Measurements from ENCODE around the gene EPS8L3.
"Not testable (repeated sequence)": the region's sequence is repeated elsewhere in the genome, so short reads cannot be mapped to it uniquely, and the experiment has no call there.

Gene EPS8L3

DNA sequence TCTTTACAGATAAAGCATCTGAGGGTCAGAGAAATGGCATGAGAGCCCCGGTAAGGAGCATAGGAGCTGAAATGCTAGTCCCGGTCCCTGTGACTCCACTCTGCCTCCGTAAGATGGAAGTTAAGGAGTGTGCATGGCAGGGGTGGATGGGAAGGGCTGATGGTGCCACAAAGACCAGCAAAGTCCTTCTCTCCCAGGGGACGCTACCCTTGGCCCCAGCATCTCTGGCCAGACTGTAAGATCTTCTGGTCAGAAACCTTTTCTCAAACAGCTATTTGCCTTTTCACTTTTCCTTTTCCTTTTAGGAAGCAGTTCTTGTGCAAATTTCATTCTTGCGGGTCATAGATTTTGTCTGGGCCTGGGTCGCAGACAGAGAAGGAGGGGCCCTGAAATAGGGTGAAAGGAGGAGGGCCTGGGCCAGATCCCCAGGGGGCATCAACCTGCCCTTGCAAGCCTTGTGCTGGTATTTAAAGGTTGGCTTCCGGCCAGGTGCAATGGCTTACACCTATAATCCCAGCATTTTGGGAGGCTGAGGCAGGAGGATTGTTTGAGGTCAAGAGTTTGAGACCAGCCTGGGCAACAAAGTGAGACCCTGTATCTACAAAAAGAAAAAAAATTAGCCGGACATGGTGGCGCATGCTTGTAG is 14.4 kb upstream of the EPS8L3 start:
- DNase-seq = no peak

DNA sequence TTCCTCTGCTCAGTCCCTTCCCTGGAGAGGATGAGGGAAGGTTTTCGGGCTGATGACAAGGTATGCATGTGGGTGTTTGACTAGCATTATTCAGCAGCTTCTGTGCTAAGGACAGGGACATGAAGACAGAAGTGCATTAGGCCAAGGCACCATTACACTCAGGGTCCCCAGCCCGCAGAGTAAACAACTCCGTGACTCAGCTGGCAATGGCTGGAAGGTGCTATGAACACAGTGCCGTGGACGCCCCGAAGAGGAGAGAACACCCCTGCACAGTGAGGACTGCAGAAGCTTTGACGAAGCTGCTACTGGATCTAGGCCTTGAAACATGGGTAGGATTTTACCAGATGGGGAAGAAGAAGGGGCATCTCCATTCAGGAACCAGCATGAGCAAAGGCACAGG is 13.7 kb upstream of the EPS8L3 start:
- DNase-seq = no peak

DNA sequence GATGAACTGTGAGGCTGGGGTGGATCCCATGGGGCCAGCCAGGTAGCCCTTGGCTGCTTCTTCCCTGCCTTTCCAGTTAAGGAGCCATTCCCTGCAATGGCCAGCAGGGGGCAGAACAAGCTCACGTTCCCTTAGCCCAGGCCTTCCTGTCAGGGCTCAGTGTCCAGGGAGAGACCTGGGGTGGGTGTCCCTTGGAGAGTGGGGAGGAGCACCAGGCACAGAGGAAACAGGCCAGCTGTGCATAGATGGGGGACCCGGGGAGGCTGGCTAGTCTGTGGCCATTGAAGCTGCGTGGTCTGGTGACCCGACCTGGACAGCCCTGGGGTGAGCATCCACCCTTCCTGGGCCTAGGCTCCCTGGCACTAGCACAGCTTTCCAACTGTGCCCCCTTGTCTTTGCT is 13.2 kb upstream of the EPS8L3 start:
- peak; percentile 60 for DNase-seq

DNA sequence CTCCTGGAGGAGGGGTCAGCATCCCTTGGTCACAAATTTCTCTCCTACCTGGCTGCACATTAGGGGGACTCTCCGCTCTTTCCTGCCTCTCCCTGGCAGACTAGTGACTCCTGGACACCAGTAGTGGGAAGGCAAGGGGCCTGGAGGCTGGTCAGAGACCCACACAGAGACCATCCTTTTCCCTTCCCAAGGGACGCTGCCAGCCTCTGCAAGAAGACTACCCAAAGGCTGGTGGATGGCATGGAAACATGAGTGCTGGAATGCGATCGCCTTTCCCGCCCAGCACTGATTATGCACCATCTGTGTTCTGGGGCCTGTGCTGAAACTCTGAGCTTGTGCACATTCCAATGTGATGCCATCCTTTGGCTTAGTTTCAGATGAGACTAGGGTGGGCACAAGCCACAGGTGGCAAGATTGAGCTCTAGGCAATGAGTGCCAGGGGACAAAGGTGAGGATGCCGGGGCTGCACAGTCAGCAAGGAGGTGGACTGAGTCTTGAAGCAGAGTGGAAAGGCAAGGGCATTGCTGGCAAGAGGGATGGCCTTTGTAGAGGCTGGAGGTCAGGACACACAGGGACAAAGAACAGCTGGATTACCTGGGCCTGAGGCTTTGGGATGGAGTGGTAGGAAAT is 12.6 kb upstream of the EPS8L3 start:
- no peak for DNase-seq

DNA sequence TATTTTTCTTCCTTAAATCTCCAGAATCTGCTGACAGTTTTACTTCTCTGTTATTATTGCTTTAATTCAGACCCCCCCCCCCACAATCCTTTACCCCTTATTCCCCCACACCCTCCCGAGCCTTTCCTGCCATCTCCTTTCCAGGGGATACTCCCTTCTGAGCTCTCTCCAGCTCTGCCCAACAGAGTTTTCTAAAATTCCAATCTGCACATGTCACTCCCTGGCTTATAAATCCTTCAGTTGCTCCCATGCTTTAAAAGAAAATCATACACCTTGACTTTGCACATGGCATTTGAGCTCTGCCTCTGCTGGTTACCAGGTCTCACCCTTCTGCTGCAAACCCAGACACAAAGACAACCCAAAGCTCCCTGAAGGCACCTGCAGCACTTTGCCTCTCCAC is 11.7 kb upstream of the EPS8L3 start:
- no peak for DNase-seq

DNA sequence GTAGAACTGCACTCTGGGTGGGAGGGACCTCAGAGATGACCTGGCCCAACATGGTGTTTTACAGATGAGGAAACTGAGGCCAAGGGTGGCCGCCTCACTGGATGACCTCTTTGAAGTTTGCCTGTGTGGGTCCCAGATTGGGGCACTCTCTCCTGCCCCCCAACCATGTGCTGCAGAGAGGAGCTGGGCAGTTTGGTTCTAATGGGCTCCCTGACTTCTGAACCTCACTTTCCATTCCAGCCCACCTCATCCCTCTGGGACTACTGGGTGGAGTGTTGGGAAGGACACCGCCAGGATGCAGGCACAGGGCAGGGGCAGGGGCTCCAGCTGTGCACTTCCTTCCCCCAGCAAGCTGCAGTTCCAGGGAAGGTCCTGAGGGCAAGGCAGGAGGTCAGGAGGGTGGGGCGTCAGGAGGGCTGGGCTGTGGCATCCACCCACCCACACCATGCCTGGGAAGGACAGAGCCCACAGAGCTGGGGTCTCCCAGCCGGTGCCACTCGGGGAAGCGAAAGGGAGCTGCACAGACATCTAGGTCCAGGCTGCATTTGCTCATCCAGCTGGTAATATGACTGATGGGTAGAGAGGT is 10.3 kb upstream of the EPS8L3 start:
- no peak for DNase-seq

DNA sequence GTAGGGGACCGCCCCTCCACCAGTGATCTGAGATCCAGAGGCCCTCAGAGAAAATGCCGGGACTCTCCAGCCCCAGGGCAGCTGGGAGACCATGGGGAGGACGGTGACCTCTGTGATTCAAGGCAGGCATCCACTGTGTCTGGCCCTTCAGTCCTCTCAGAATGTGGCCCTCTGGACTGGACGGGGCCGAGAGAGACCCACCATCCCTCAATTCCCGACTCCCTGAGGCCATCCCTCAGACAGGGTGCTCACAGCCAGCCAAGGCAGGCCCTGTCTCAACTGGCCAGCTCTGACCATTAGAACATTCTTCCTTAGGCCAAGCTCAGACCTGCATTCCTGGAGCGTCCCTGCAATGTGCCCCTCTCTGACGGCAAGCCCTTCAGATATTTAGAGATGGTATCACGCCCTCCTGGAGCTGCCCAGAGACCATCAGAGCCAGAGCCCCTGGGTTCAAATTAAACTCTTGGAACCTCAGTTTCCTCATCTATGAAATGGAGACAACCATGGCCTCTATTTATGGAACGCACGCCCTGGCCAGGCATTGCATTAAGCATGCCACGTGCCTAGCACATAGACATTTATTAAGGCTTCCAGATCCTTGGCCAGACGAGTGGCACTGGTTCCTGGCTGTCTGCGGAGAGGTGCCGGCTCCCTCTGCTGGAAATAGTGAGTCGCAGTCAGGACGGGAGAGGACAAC is 9.6 kb upstream of the EPS8L3 start:
- peak; percentile 53 for DNase-seq

DNA sequence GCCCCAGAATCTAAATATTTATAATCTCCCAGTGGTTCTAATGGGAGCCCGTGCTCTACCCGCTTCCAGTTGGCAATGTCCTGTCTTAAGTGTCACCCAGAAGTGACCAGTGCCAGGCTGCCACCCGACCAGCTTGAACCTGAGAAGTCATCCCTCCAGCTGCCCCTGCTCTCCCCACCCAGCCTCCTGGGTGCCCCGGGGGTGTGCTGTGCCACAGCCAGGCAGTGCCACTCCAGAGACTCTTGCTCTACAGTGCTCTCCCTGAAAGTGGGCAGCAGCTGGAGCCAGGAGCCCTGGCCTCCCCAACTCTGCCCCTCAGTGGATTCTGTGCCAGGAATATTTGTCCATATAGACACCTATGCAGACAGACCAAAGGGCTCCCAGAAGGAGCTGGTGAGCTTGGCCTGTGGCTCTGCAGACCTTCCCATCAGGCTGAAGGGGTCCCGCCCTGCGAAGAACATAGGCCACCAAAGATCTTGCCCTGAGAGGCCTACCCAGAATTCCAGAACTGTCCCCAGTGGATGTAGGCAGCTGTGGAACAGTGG is 9.0 kb upstream of the EPS8L3 start:
- DNase-seq = no peak

DNA sequence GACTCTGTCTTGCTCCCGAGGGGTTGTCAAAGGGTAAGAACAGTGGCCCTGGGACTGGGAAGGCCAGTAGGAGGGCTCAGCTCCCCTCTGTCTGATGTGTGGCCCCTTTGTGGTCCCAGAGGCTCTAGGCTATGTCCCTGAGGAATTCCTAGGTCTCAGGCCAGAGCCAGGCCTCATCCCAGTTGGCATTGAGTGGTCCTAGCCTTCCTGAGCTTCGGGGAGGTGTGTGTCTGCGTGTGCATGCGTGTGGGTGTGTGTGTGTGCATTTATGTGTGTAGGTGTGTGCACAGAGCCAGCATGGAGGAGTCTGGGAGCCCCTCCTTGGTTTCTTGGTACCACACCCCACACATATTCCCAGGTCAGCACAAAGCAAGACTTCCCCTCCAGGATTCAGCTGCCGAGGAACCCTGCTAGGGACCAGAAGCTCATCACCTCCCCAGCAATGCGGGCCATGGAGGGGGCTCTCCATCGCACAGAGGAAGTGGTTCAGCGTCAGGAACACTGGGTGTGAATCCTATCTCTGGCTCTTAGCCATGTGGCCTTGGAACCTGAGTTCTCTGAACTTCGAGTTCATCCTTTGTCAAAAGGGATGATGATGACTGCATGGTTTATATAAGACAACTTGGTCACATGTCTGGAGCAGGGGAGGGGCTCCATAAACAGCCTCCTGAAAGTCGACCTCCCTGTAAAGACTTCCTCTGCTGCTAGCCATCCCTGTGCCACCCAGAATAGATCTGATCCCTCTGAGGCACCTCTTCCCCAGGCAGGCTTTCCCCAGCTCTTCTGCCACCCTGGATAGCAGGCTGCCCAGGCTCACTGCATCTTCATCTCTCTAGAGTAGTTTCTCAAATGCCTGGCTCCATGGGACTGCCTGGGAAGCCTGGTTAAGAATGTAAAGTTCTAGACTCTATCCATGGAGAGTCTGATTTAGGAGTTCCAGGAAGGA is 8.3 kb upstream of the EPS8L3 start:
- no peak for DNase-seq

DNA sequence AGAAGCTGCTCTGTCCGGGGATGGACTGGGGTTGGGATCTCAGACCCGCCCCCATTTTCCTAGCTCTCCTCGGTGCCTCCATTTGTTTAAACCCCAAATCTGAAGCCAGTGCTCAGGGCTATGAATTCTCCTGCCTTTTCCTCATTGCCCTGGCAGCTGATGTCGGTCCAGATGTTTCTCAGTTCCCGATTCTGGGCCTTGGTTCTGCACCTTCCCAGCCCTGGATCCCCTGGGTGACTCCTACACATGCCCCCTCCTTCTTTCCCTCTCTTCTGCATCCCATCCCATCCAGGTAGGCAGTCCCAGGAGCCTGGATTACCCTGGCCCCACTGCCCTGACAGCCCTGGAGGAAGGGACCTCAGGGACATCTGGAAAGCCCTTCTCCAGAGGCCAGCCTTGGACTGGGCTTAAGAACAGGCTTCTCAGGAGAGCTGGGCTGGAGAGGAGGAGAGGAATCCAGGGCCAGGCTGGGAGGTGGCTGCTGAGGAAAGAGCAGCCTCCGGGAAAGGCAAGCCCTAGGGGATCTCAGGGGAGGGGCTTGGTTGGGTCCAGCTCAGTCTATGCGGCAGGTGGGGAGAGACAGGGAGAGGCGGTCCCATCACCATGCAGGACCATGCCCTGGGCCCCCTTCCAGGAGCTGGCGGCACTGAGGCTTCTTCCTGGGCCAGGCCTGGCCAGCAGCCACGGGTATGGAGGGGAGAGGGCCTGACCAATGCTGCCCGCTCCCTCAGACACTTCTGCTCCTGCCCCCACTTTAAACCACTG is 6.8 kb upstream of the EPS8L3 start:
- no peak for DNase-seq

DNA sequence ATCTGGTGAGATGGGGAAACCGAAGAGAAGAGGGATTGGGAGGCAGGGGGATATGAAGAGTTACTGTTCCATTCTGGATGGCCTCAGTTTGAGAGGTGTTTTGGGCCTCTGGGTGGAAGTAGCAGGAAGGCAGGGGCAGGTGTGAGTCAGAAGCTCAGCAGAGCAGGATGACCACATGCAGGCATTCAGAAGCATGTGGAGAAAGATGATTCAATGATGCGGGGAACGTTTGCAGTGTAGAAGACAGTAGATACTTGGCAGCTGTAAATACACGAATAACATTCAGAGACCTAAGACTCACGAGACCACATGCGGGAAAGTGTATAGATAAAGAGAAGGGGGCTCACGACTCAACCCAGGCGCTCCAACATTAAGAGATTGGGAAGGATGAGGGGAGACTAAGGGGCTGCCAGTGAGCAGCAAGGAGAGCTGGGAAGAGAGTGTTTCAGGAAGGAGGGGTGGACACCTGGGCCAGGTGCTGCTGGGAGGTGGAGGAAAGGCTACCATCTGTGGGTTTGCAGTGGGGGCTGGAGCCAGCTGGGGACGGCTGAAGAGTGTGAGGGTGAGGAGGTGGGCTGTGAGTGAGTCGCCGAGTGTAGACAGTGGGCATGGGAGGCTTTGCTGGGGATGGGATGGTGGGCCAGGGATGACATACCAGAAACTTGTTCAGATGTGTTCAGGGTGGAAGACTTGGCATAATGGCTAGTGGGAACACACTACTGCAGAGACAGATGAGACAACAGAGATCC is 5.8 kb upstream of the EPS8L3 start:
- no peak for DNase-seq

DNA sequence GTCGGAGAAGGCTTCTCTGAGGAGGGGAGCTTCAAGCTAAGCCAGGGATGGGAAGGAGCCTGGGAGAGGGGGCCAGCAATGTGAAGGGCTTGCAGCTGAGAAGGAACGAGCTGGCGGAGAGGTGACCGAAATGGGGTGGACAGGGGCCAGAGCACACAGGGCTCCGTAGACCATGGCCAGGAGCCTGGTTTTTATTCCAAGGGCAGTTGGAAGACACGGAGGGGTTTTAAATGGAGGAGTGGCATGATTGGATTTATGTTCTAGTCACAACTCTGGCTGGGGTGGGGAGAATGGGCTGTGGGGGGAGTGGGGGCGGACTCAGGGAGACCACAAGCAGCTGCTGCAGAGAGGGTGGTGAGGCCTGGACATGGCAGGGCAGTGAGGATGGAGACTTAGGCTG is 5.1 kb upstream of the EPS8L3 start:
- DNase-seq = no peak

DNA sequence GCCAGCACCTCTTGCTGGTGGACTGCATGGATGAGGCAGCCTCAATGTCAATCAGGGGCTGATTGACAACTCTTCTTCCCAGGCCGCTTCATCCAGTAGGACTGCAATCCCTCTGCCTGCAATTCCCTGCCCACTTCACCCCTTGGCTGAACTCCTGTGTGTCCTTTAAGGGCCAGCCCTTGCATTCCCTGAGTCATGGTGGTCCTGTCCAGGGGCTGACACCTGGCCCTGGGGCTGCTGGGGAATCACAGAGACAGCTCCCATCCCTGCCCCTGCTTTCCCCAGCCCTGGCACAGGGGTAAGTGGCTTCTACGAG is 4.6 kb upstream of the EPS8L3 start:
- DNase-seq = no peak

DNA sequence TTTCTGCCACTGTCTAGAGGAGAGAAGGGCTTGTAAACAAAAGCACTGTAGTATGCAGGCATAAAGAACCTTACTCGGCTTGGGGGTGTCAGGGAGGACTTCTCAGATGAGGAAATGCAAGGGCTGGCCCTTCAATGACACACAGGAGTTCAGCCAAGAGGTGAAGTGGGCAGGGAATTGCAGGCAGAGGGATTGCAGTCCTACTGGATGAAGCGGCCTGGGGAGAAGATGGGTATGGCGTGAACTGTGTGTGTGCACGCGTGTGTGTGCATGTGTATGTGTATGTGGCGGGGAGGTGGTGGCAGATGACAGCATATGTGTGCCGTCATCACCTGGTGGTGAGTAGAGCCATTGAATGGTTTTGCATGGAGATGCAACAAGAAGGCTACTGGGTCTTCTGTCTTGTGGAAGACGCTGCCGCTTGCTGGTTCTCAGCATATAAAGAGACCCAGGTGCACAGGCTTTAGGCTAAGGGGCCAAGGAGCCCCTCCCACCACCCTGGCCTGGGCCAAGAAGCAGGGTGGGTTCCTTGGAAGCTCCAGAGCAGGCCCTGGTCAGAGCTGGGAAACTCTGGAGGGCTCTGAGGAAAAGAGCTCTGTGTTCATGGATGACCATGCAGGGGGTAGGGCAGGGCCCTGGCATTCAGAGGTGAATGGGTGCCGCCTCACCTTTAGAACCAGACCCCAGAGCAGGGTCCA is 4.1 kb upstream of the EPS8L3 start:
- no peak for DNase-seq

DNA sequence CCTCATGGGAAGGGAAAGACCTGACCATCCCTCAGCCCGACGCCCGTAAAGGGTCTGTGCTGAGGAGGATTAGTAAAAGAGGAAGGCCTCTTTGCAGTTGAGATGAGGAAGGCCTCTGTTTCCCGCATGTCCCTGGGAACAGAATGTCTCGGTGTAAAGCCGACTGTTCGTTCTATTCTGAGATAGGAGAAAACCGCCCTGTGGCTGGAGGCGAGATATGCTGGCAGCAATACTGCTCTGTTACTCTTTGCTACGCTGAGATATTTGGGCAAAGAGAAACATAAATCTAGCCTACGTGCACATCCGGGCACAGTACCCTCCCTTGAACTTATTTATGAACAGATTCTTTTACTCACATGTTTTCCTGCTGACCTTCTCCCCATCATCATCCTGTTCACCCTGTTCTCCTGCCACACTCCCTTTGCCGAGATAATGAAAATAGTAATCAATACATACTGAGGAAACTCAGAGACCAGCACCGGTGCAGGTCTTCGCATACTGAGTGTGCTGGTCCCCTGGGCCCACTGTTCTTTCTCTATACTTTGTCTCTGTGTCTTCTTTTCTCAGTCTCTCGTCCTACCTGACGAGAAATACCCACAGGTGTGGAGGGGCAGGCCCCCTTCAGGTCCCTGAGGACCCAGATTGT is 3.4 kb upstream of the EPS8L3 start:
- DNase-seq = not testable (repeated sequence)

DNA sequence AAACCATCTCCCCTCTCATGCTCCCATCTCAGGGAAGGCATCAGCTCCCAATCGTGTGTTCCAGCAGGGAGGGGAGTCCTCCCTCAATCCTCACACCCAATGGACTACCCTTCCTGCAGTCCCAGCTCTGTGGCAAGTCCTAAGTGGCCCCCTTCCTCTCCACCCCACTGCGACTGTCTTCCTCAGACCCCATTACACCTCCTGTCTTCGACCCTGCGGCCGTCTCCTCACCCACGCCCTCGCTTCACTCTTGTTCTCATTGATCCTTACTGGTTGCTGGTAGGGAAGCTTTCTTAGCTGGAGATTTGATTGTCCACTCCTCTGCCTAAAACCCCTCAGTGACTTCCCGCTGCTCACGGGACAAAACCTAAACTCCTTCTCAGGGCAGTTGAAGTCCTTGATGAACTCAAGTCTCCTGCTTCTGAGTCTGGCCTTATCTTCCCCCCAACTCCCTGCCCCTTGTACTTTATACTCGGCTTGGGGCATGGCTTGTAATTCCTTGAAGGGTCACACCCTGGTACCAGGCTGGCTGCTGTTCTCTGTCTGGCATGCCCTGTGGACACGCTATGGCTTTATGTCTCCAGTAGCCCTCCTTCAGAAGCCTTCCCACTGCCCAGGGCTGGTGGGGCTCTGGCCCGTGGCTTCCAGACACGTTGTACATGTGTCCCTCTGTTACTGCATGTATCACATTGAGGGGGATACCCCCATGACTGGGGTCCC is 2.3 kb upstream of the EPS8L3 start:
- DNase-seq = no peak

DNA sequence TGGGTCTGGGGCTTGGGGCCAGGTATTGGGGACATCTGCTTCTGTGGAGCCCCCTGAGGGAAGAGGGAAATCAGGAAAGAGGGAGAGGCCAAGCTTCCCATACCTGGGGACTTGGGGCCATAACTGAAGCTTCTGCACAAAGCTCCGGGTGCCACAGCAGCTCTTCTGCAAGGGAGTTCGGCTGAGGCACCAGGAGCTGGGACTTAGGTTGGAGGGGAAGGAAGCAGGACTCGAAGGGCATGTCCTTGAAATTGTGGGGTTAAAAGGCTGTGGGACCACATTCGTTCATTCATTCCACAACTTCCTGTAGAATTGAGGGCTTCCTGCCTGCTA is 1.7 kb upstream of the EPS8L3 start:
- DNase-seq = no peak

DNA sequence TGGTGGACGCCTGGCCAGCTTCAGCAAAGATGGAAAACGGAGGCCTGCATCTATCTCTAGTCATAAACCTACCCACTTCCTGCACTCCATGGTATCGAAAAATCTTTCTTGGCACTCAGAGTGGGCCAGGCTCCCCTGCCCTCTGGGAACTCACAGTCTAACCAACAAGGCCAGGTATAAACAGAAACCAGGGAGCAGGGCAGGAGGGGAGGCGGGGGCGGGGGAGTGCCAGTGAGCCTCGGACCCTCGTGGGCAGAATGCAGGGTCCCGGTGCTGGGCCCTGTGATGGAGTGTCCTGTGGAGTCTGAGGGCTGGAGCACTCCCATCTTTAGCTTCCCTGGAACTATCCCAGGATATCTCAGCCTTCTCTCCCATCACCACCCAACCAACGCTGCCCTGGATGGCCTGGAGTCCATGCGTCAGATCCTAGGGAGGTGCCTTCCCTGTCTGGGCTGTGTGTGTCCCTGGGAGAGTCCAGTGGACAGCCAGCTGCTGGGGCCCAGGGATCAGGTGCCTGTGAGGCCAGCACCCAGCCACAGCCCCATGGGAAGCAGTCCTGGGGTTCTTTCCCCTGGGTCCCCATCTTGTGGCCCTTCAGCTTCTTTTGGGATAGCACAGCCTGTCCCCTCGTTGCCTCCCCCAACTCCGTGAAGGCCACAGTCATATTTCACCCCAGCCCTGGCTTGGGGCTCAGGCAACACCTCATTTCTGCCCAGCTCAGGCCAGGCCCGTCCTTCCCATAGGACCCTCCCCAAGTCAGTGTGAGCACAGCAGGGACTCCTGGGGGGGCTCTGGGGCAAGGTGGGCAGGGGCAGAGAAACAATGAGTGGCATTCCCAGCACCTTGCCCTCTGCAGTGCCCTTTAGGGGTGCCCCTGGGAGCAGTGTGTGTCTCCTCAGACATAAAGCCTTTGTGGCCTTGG is 1.1 kb upstream of the EPS8L3 start:
- no peak for DNase-seq

Measured in activated effector memory CD4-positive, alpha-beta T cell treated with Interleukin-2 at 50 U/mL for 16 hours (primary cell).